Left colon (tissue), 2 donors: ENCODE measurements around the gene PPM1F. TPM values are rescaled to one million over a fixed set of nuclear protein-coding genes. Genes with fewer than 3 reads are reported as not detected.

ENCODE experiments used
- ATAC-seq: fragments of 200-7000 bp; cut with Tn5 transposase; one replicate; pipeline ENCODE4 v1.9.1; 2020; ENCODE audit warnings: mild to moderate bottlenecking, moderate library complexity
- DNase-seq, 2 donors: peaks; one replicate each; pipeline ENCODE4 v3.0.0-alpha.2; 2020
- intact Hi-C, 2 donors: fragments of 100-400 bp; cut with DNase I in 1 of 2; cut with micrococcal nuclease in 1 of 2; formaldehyde crosslinking; loops; one replicate each; pipeline versions ENCODE4 v1.11.2 to v1.14.0; 2022; cut with DNase I, micrococcal nuclease
- total RNA-seq, 2 donors: library from RNA; stranded (reverse); fragmentation: NEBNext Ultra II Directional; extraction: Animal tissue kit (Norgen Biotek cat#: 25700); gene quantifications; one replicate each; pipeline ENCODE4 v1.2.1, GENCODE V29; 2021
- donor health status: DM: no; HTN: no; CAD: no.
- donor health status: DM: yes; HTN: yes; CAD: no.

The PPM1F gene
- total RNA-seq, 2 donors from 2014 or later: 12.1 to 13.0 TPM

- ATAC-seq: no peak
- intact Hi-C loops: no loop called here
Measured at GRCh38 chr22:21932347-21932746, 20.3 kb downstream of the PPM1F start.

GRCh38 chr22:21931056-21931455, 21.6 kb downstream of the PPM1F start:
- ATAC-seq (no peak), DNase-seq (no peak)
- intact Hi-C loops: no loop called here

More at GRCh38 chr22:21932347-21932746, 20.3 kb downstream of the PPM1F start:
- no peak for DNase-seq

GRCh38 chr22:21929253-21929652, 23.4 kb downstream of the PPM1F start:
- no peak for ATAC-seq

GRCh38 chr22:21928048-21928447, 24.6 kb downstream of the PPM1F start:
- intact Hi-C loops: no loop called here
- DNase-seq (no peak), ATAC-seq (peak; percentile 16)

More at GRCh38 chr22:21929253-21929652, 23.4 kb downstream of the PPM1F start:
- intact Hi-C loops: no loop called here
- no peak for DNase-seq

- DNase-seq (no peak), ATAC-seq (no peak)
- intact Hi-C loops: no loop called here
Measured at GRCh38 chr22:21927174-21927823, 25.3 kb downstream of the PPM1F start.

GRCh38 chr22:21926728-21927127, 25.9 kb downstream of the PPM1F start:
- ATAC-seq (no peak), DNase-seq (no peak)
- intact Hi-C loops: no loop called here

GRCh38 chr22:21923163-21923561, 29.5 kb downstream of the PPM1F start:
- DNase-seq: no peak
- intact Hi-C loops: no loop called here
- no peak for ATAC-seq

- intact Hi-C loops: no loop called here
- DNase-seq (no peak), ATAC-seq (no peak)
Measured at GRCh38 chr22:21922370-21923162, 30.1 kb downstream of the PPM1F start.

GRCh38 chr22:21921729-21922128, 30.9 kb downstream of the PPM1F start:
- ATAC-seq: no peak
- intact Hi-C loops: no loop called here
- no peak for DNase-seq

GRCh38 chr22:21921184-21921721, 31.4 kb downstream of the PPM1F start:
- ATAC-seq (no peak), DNase-seq (no peak)
- intact Hi-C loops: no loop called here

- intact Hi-C loops: no loop called here
- DNase-seq: no peak
- ATAC-seq: no peak
Measured at GRCh38 chr22:21920341-21921183, 32.1 kb downstream of the PPM1F start.

- ATAC-seq: no peak
- DNase-seq: no peak
- intact Hi-C loops: no loop called here
Measured at GRCh38 chr22:21919526-21920307, 32.9 kb downstream of the PPM1F start.

- ATAC-seq (no peak), DNase-seq (no peak)
- intact Hi-C loops: no loop called here
Measured at GRCh38 chr22:21918466-21919185, 34.0 kb downstream of the PPM1F start.

- ATAC-seq: no peak
Measured at GRCh38 chr22:21917959-21918261, 34.7 kb downstream of the PPM1F start.

GRCh38 chr22:21917181-21917958, 35.3 kb downstream of the PPM1F start:
- no peak for ATAC-seq
- intact Hi-C loops: no loop called here
- no peak for DNase-seq

More at GRCh38 chr22:21917959-21918261, 34.7 kb downstream of the PPM1F start:
- intact Hi-C loops: no loop called here
- DNase-seq: no peak

GRCh38 chr22:21916309-21916918, 36.2 kb downstream of the PPM1F start:
- no peak for DNase-seq
- intact Hi-C loops: no loop called here
- ATAC-seq: no peak
